ENCODE results near the gene TGFBR3.
A peak's percentile ranks its signal among the peaks of the same experiment; 100 is the strongest.

Gene TGFBR3

DNA sequence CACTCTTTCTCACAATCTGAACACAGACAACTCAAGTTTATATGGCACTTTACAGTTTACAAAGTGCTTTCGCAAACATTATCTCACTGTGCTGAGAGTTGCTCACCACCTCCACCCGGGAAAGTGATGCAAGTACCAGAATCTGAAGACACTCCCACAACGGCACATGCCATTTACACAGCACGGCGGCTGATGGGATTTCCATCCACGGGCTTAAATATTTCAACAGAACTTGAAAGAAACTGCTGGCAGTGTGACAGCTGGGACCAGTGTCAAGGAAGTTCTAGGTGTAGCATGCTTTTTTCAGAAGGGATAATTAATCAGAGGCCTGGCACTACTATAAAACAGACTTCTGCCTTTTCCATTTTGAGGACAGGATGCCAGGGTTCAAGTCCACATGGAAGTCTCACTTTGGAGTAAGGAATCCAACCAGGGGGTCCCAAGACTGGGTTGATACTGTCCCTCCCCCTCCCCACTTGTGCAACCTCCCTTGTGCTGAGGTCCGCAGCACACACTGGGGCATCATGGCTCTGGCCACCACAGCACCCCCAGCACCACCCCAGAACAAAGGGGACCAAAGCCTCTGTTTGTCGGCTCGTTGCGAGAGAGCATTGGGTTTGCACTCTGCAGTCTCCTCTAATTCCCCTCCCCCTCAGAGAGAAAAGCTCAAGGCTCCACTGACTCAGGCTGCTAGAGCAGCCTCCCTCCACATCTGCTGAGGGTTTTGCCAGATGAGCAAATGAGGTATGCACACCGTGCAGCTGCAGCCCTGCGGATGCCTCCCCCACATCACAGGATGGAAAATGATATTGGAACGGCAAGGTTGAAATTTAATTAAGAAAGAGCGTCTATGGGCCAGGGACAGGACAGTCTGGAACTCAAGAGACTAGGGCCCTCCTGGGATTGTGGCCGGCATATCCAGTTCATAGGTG is 154.9 kb downstream of the TGFBR3 start:
- DNase-seq, result peak; percentile 79

DNA sequence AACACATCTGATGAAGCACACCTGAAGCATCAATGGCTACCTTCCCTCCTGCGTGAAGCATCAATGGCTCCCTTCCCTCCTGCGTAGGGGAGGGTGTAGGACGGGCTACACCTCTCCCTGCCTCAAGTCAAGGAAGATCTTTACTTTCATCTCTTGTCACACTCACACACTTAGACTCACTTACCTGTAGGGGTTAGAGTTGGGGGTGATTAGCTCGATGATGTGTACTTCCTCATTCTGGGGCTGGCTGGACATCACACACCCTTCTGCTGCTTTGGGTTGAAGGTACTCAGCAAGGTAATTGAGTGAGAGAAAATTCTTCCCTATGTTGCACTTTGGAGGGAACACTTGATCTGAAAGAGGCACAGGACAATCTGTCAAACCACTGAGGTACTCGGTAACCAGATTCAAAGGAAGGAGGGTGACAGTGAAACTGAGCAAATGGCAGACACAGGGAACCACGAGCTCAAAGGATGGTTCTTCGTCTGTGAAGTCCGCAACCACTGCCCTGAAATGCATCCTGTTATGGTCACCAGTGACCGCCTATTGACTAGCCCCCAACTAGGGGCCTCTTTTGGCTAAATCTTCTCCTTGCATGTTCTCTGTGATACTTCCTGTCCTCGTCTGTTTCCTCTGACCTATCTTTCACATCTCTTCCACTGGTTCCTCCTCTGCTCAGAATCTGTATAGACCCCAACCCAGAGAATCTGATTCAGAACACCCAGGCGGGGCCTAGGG is 156.2 kb downstream of the TGFBR3 start:
- no peak for DNase-seq

DNA sequence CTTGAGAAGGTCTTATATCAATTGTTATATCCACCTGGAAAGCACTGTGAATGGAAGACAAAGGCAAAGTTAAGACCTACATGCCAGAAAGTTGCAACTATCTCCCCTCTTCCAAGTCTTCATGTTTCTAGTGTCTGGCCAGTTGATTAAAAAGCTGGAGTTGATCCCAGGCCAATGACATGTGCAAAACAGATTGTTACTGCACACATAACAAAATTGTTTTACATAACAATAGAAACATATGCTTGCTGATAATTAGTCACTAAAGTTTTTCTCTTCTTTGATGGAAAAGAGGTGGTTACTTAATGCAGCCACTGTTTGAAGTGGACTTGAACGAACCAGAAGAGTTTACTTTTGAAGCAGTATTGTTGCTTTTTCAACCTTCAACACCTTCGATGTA is 158.2 kb downstream of the TGFBR3 start:
- no peak for DNase-seq

GRCh38 chr1:91725989-91726721 is 159.8 kb downstream of the TGFBR3 start:
- no peak for DNase-seq

DNA sequence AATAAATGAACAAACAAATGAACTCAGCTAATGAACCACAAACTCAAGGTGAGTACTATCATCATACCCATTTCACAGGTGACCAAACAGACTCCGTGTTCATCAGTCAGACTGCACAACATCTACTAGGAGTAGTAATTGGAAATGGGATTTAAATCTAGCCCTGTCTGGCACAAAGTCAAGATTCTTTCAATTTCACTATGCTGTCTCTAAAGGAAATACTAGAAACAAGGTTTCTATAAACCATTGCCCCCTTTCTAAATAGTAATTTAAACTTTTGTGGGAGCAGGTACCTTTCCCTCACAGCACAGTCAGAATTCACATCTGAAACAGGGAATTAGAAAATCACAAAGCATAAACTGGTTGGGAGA is 160.3 kb downstream of the TGFBR3 start:
- no peak for DNase-seq

- no peak for DNase-seq
These were observed 161.3 kb downstream of the TGFBR3 start for GRCh38 chr1:91724644-91725043.

GRCh38 chr1:91724231-91724630 is 161.7 kb downstream of the TGFBR3 start:
- DNase-seq, result no peak

DNA sequence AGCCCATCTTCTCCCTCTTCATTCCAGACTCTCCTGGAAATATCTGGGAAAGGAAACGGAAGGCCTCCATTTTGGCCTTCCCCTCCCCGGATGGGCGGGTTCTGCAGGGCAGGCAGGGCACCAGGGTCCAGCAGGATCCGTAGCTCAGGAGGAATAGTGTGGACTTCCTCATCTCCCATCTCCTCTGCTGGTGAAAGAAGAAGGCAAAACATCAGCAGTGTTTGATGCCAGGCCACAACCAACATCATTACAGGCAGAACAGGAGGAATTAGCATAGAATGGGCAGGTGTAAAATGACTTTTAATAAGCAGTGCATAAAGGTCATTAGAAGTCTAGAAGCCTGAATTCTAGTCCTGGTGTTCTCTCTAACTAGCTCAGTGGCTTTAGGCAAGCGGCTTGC is 165.9 kb downstream of the TGFBR3 start:
- DNase-seq, result no peak

DNA sequence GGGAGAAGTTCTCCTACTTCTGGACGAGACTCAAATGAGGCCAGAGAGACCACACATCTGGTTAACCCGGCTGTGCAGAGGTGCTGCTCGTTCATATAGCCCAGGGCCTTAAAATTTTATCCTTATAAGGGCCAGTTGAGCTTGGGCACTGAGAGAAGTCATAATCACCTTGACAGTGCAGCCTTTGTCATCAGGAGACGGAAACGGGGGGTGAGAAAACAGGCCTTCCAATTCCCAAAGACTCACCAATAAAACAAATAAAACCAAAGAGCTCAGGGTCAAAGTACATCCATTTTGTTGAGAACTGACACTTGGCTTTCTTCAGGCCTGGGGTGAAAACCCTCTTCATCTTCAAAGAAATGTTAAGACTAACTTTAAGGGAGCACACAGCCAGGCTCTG is 167.1 kb downstream of the TGFBR3 start:
- DNase-seq, result no peak

- no peak for DNase-seq
These were observed 167.6 kb downstream of the TGFBR3 start for GRCh38 chr1:91718368-91718767.

DNA sequence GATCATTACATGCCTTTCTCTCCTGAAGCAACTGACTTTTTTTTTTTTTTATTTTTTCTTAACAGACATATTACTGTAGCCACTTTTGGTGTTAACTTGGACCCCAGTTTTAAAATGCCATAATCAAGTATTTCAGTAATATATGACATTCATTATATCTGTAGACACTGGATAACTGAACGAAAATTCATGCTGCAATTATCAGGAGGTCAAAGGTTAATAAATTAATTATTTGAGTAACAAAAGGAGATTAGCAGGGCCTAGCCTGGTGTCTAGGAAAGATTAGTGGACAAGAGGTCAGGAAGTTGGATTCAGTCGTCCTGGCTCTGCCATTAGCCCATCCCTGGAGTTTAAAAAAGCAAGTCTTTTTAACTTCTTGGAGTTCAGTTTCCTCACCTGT is 168.1 kb downstream of the TGFBR3 start:
- DNase-seq, result no peak

DNA sequence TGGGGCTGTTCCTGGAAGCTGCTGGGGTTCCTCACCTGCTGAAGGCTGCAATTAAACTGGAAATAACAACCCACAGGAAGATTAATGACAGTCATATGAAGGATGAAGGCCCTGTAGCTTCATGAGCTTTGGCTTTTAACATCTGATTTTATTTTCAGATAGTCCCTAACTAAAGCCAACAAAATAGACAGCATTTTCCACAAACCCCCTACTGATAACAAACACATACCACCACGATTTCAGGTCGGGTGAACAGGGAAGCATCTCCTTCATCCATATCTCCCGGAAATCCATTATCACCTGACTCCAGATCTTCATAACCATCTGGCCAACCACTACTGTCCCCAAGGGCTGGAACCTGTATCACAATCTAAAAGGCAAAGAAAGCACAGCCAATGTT is 169.6 kb downstream of the TGFBR3 start:
- DNase-seq, result no peak

- DNase-seq, result no peak
These were observed 170.4 kb downstream of the TGFBR3 start for GRCh38 chr1:91715416-91716000.

- no peak for DNase-seq
These were observed 171.0 kb downstream of the TGFBR3 start for GRCh38 chr1:91714867-91715381.

DNA sequence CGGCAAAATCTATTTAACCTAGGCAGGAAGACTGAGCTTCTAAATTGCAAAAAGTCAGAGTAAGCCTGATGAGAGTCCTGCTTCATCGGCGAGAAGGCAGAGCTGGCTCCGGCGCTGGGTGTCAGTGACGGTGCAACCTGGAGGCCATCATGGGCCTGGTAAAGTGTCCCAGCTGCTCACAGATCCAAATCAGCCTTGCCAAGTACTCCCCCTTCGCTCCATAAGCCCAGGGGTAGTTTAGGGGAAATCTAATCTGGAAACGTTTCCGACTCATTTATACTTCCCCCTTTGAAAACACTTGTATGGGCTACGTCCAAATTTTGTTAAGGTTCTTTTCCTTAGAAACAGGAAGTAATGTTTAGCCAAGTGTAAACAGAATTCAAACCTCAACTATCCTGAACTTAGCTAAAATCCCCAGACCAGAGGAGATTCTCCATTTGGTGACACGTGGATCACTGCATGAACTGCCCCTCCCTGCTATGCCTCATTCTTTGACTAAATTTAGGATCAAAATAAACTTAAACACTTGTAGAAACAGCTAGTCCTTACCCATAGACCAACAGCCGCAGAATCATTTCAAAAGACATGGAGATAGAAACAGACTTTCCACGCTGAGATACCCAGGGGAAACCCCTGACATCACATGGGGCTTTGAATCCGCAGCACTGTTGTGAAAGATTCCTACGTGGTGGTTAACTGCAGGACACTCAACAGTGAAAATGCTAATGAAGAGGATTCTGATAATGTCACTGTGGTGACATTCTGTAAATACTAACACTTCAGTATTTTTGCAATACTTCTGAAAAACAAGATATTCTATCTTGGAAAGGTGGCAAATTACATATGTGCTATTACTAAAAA is 172.7 kb downstream of the TGFBR3 start:
- DNase-seq, result no peak

DNA sequence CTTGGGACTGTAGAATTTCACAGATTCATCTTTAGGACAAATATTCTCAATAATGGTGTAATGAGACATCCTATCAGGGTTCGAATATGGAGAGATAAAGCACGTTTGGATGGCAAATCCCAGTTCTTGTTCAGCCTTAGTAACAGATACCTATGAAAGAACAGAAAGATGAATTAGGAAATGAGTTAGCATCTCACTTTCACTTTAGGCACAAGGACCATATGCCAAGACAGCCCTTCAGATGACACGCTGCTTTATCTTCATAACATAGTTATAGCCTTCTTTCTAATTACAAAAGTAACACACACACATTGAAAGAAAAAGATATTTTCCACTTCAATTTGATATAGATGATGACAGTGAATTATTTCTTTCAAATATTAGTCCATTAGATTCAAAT is 173.6 kb downstream of the TGFBR3 start:
- no peak for DNase-seq

DNA sequence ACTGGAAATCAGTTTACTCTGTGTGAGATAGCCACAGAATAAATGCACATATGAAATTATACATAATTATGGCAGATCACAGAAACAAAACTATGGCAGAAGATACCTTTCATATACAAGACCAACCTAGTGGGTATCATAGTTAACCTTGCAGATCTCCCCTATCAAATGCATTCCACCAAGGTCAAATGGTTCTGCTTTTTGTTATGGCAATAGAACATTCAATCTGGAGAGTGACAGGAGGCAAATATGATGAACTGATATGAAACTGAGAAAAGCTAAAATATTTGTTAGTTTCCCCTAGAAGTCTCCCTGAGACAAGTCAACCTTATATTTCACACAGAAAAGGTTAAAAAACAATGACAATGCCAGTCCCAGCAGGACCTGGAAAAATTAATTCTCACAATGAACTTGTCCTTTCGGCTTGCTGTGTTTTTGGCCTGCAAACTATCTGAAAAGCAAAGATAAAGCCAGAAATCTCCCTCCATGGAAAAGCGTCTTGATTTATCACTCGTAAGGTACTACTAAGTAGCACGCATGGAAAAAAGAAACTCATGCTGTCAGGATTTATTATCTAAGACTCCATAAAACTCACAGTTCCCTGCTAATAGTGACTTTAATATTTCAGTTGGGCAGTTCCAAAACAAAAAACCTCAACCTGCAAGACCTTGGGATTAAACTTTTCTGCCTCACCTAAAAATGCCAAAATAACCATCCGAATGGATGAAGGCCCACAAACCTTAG is 174.3 kb downstream of the TGFBR3 start:
- no peak for DNase-seq

- DNase-seq, result no peak
These were observed 175.7 kb downstream of the TGFBR3 start for GRCh38 chr1:91710261-91710660.

GRCh38 chr1:91708691-91709090 is 177.3 kb downstream of the TGFBR3 start:
- no peak for DNase-seq

DNA sequence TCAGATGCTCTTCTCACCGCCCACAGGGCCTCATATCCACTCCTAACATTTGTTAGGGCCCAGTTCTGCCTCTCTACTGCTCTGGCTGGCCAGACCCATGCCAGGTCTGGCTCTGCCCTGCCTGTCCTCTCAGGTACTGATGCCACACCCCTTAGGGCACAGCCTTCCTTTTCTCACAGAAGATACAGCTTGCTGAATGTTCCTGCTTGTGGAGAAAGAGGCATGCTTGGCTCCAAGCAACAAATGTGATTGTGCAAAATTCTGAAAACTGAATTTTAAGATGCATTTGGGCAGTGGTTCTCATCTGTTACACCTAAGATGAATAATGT is 178.1 kb downstream of the TGFBR3 start:
- no peak for DNase-seq
